HepG2 (cell line): ENCODE measurements around the gene TTC39C. TPM values are rescaled to one million over a fixed set of nuclear protein-coding genes. Genes with fewer than 3 reads are reported as not detected.

Experiments used
- DNMT3B ChIP-seq: conservative IDR thresholded peaks from 2 replicates; pipeline ENCODE4 v1.6.1; 2016; ENCODE audit warnings: missing biosample characterization, control low read depth
- DRAP1 ChIP-seq: IDR thresholded peaks from 2 replicates; pipeline ENCODE4 v1.6.1; 2016; ENCODE audit warnings: missing genetic modification reagents, missing compliant biosample characterization
- GABPB1 ChIP-seq: IDR thresholded peaks from 2 replicates; pipeline ENCODE4 v1.6.1; 2016; ENCODE audit warnings: mild to moderate bottlenecking, missing genetic modification reagents, moderate library complexity, missing compliant biosample characterization
- HNF1B ChIP-seq: sonication (generic); formaldehyde crosslinking; IDR thresholded peaks from 2 replicates; pipeline ENCODE4 v1.5.1; 2020; ENCODE audit warnings: mild to moderate bottlenecking, moderate library complexity, missing genetic modification reagents
- NFRKB ChIP-seq: fragments of 450-650 bp; IDR thresholded peaks from 2 replicates; pipeline ENCODE4 v1.6.1; 2017
- NRL ChIP-seq: sonication (generic); formaldehyde crosslinking; IDR thresholded peaks from 2 replicates; pipeline ENCODE4 v1.5.0; 2020; ENCODE audit warnings: missing genetic modification reagents, mild to moderate bottlenecking, moderate library complexity, borderline replicate concordance
- PAF1 ChIP-seq: IDR thresholded peaks from 2 replicates; pipeline ENCODE4 v1.6.1; 2016; ENCODE audit warnings: missing genetic modification reagents, missing compliant biosample characterization
- PCBP2 ChIP-seq: fragments of 200-400 bp; formaldehyde crosslinking; optimal IDR thresholded peaks from 2 replicates; pipeline ENCODE3; 2018; ENCODE audit warnings: low read length, low read depth; ENCODE audit not compliant: poor library complexity, severe bottlenecking
- RXRB ChIP-seq: IDR thresholded peaks from 2 replicates; pipeline ENCODE4 v1.6.1; 2016; ENCODE audit warnings: borderline replicate concordance, missing genetic modification reagents, missing compliant biosample characterization
- SMAD1 ChIP-seq: sonication (generic); formaldehyde crosslinking; IDR thresholded peaks from 2 replicates; pipeline ENCODE4 v1.4.0; 2020; ENCODE audit warnings: missing genetic modification reagents, low read depth, mild to moderate bottlenecking, borderline replicate concordance
- SP2 ChIP-seq: sonication (generic); formaldehyde crosslinking; IDR thresholded peaks from 2 replicates; pipeline ENCODE4 v1.5.1; 2020; ENCODE audit warnings: mild to moderate bottlenecking, missing genetic modification reagents
- U2AF2 ChIP-seq: fragments of 200-400 bp; formaldehyde crosslinking; IDR thresholded peaks from 2 replicates; pipeline ENCODE4 v1.6.1; 2017; ENCODE audit warnings: low read depth, mild to moderate bottlenecking, low read length
- ZNF235 ChIP-seq: sonication (generic); formaldehyde crosslinking; IDR thresholded peaks from 2 replicates; pipeline ENCODE4 v1.8.1; 2023; ENCODE audit warnings: mild to moderate bottlenecking, missing genetic modification reagents, borderline replicate concordance
- ZNF354B ChIP-seq: sonication (generic); formaldehyde crosslinking; IDR thresholded peaks from 2 replicates; pipeline ENCODE4 v1.8.0; 2022; ENCODE audit warnings: mild to moderate bottlenecking, missing genetic modification reagents
- ZNF383 ChIP-seq: sonication (generic); formaldehyde crosslinking; IDR thresholded peaks from 2 replicates; pipeline ENCODE4 v1.4.0; 2020; ENCODE audit warnings: missing genetic modification reagents, mild to moderate bottlenecking, borderline replicate concordance
- polyA plus RNA-seq, 8 experiments: library from polyadenylated mRNA; depleted of rRNA in 3 of 8; stranded (reverse) in 7 of 8; unstranded in 1 of 8; fragments of >200 nt; fragmentation: Illumina TruSeq in 4 of 8; extraction: Trizol in 4 of 8; gene quantifications; 2 replicates each; pipeline versions ENCODE4 v1.2.1 to v1.2.3, GENCODE V29; 2011 to 2016; ENCODE audit warnings: low read depth in 4 of 8, missing spikeins in 1 of 8, mixed read lengths in 1 of 8; ENCODE audit not compliant: insufficient read depth in 1 of 8
- total RNA-seq, 5 experiments: library from RNA; depleted of rRNA; stranded (reverse); fragments of >200 nt; fragmentation: Illumina TruSeq; extraction: Trizol; gene quantifications; 2 replicates each; pipeline ENCODE4 v1.2.3, GENCODE V29; 2016; ENCODE audit warnings: low read depth in 1 of 5
- TF ChIP-seq, protein P1 (sequence below), 2 experiments: sonication (generic) in 1 of 2; formaldehyde crosslinking in 1 of 2; IDR thresholded peaks; 2 replicates each; pipeline versions ENCODE4 v1.4.0 to v1.6.1; 2016 to 2020; ENCODE audit warnings: borderline replicate concordance in 1 of 2, low read depth in 1 of 2, mild to moderate bottlenecking in 1 of 2, missing genetic modification reagents in 1 of 2

TTC39C gene
- total and polyA plus RNA-seq, 2 of the 13 experiments (the other 11 are each of a cell fraction or from before 2014, with no cell fraction given), result 19.1 to 25.9 TPM

- TF ChIP-seq NRL (CRISPR knock-in tag) (0 out of 2 replicates have a peak, but pooled peaks have one; percentile 55), GABPB1 (peak; percentile 59), DRAP1 (CRISPR knock-in tag) (no peak), ZNF354B (no peak), HNF1B (CRISPR knock-in tag) (no peak), PCBP2 (no peak), RXRB (CRISPR knock-in tag) (no peak), NFRKB (no peak), U2AF2 (no peak), SMAD1 (CRISPR knock-in tag) (no peak), SP2 (CRISPR knock-in tag) (no peak), ZNF383 (CRISPR knock-in tag) (no peak), DNMT3B (CRISPR knock-in tag) (no peak), PAF1 (no peak), ZNF235 (no peak)
- TF ChIP-seq, protein P1, sequence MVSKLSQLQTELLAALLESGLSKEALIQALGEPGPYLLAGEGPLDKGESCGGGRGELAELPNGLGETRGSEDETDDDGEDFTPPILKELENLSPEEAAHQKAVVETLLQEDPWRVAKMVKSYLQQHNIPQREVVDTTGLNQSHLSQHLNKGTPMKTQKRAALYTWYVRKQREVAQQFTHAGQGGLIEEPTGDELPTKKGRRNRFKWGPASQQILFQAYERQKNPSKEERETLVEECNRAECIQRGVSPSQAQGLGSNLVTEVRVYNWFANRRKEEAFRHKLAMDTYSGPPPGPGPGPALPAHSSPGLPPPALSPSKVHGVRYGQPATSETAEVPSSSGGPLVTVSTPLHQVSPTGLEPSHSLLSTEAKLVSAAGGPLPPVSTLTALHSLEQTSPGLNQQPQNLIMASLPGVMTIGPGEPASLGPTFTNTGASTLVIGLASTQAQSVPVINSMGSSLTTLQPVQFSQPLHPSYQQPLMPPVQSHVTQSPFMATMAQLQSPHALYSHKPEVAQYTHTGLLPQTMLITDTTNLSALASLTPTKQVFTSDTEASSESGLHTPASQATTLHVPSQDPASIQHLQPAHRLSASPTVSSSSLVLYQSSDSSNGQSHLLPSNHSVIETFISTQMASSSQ (IDR thresholded peaks at IDR 0.05; ENCODE audit: low read depth), result no peak
- TF ChIP-seq, protein P1 (CRISPR knock-in tag; IDR thresholded peaks at IDR 0.05; ENCODE audit: borderline replicate concordance), result no peak
These were observed 558 bp downstream of the TTC39C start (continued) for GRCh38 chr18:24014986-24015638.
